DOHH2 (cell line): Measurements from ENCODE around the gene BMP2.

Experiments
- H3F3A ChIP-seq: fragments of 200-600 bp; sonication (generic), shearing (Covaris generic); 2 replicates; pipeline ENCODE4 v1.6.0; 2016; ENCODE audit warnings: antibody characterized with exemption, mild to moderate bottlenecking; ENCODE audit not compliant: control insufficient read depth, insufficient read depth
- H3K27ac ChIP-seq: fragments of 200-600 bp; sonication (generic); 2 replicates; pipeline ENCODE4 v1.5.1; 2014; ENCODE audit warnings: low read depth, mild to moderate bottlenecking, low read length, moderate library complexity
- H3K27me3 ChIP-seq: fragments of 200-600 bp; sonication (generic); 2 replicates; pipeline ENCODE4 v1.6.1; 2014; ENCODE audit warnings: mild to moderate bottlenecking, low read length, mixed read lengths; ENCODE audit not compliant: control insufficient read depth
- H3K36me3 ChIP-seq: fragments of 200-600 bp; sonication (generic); 2 replicates; pipeline ENCODE4 v1.6.1; 2014; ENCODE audit warnings: mild to moderate bottlenecking, low read length, moderate library complexity, mixed read lengths; ENCODE audit not compliant: control insufficient read depth
- H3K4me1 ChIP-seq: fragments of 200-600 bp; sonication (generic); 2 replicates; pipeline ENCODE4 v1.6.1; 2014; ENCODE audit warnings: mild to moderate bottlenecking, low read length, mixed read lengths; ENCODE audit not compliant: control insufficient read depth
- H3K4me2 ChIP-seq: fragments of 200-600 bp; sonication (generic); 2 replicates; pipeline ENCODE4 v1.6.0; 2014; ENCODE audit warnings: mild to moderate bottlenecking, low read length, moderate library complexity
- H3K4me3 ChIP-seq: fragments of 200-600 bp; sonication (generic); 2 replicates; pipeline ENCODE4 v1.5.1; 2014; ENCODE audit warnings: mild to moderate bottlenecking, low read length, mixed read lengths
- H3K79me2 ChIP-seq: fragments of 200-600 bp; sonication (generic); 2 replicates; pipeline ENCODE4 v1.6.1; 2014; ENCODE audit warnings: mild to moderate bottlenecking, low read length, mixed read lengths; ENCODE audit not compliant: control insufficient read depth
- H3K9me2 ChIP-seq: fragments of 200-600 bp; sonication (generic); replicated peaks from 2 replicates; pipeline ENCODE4 v1.6.1; 2014; ENCODE audit warnings: mild to moderate bottlenecking, low read length, mixed read lengths; ENCODE audit not compliant: control insufficient read depth
- H3K9me3 ChIP-seq: fragments of 200-600 bp; sonication (generic); 2 replicates; pipeline ENCODE4 v1.6.1; 2014; ENCODE audit warnings: antibody characterized with exemption, low read length, mixed read lengths; ENCODE audit not compliant: control insufficient read depth, insufficient read depth
- H4K20me1 ChIP-seq: fragments of 200-600 bp; sonication (generic); 2 replicates; pipeline ENCODE4 v1.6.0; 2014; ENCODE audit warnings: low read depth, mild to moderate bottlenecking, antibody characterized with exemption, low read length, moderate library complexity; ENCODE audit not compliant: control insufficient read depth, insufficient read depth
- CTCF ChIP-seq: fragments of 200-600 bp; sonication (generic); IDR thresholded peaks from one replicate; pipeline ENCODE4 v1.5.1; 2014; ENCODE audit warnings: antibody characterized with exemption, mild to moderate bottlenecking, low read depth, low read length; ENCODE audit not compliant: poor library complexity, severe bottlenecking
- EZH2phosphoT487 ChIP-seq: fragments of 200-600 bp; sonication (generic); IDR thresholded peaks from 2 replicates; pipeline ENCODE4 v1.6.1; 2017; ENCODE audit warnings: borderline replicate concordance, mild to moderate bottlenecking, antibody characterized with exemption, low read length, moderate library complexity, mixed read lengths

The BMP2 gene

GRCh38 chr20:6750438-6750837, 17.0 kb upstream of the BMP2 start:
- no peak overlapping the region for H3K27ac ChIP-seq
- no peaks in the 10 kb centered on the region for H3K36me3 ChIP-seq
- H3F3A ChIP-seq, result no peaks in the 10 kb centered on the region
- H3K4me1 ChIP-seq, result no peaks in the 10 kb centered on the region
- H3K4me2 ChIP-seq, result no peak overlapping the region
- H3K9me3 ChIP-seq, result no peaks in the 10 kb centered on the region
- H3K4me3 ChIP-seq, result no peak overlapping the region
- no peaks in the 10 kb centered on the region for H4K20me1 ChIP-seq
- no peaks in the 10 kb centered on the region for H3K79me2 ChIP-seq
- TF ChIP-seq CTCF, result no peak
- TF ChIP-seq EZH2phosphoT487, result no peak
- no peaks in the 10 kb centered on the region for H3K9me2 ChIP-seq
- H3K27me3 ChIP-seq, result no peaks in the 10 kb centered on the region

- H3K79me2 ChIP-seq, result no peaks in the 10 kb centered on the region
- no peak for TF ChIP-seq EZH2phosphoT487
- TF ChIP-seq CTCF, result no peak
- no peaks in the 10 kb centered on the region for H3K4me1 ChIP-seq
- no peaks in the 10 kb centered on the region for H3K9me2 ChIP-seq
- H3K27ac ChIP-seq, result no peak overlapping the region
- no peaks in the 10 kb centered on the region for H4K20me1 ChIP-seq
- peaks cover 4% of the 10 kb centered on the region; the same call in 1 of the 2 replicates for H3K27me3 ChIP-seq
- H3F3A ChIP-seq, result no peaks in the 10 kb centered on the region
- H3K9me3 ChIP-seq, result no peaks in the 10 kb centered on the region
- no peak overlapping the region for H3K4me2 ChIP-seq
- no peak overlapping the region for H3K4me3 ChIP-seq
- H3K36me3 ChIP-seq, result no peaks in the 10 kb centered on the region
Measured at GRCh38 chr20:6756693-6757595, 10.5 kb upstream of the BMP2 start.

GRCh38 chr20:6764619-6765018, 2.9 kb upstream of the BMP2 start:
- TF ChIP-seq EZH2phosphoT487, result no peak
- TF ChIP-seq CTCF, result no peak
- no peaks in the 10 kb centered on the region for H3K4me1 ChIP-seq
- no peak overlapping the region for H3K4me2 ChIP-seq
- no peaks in the 10 kb centered on the region for H3K79me2 ChIP-seq
- 0 out of 2 replicates have a peak, but pooled peaks cover 4% of the 10 kb centered on the region for H3K27me3 ChIP-seq
- no peaks in the 10 kb centered on the region for H3K36me3 ChIP-seq
- peaks cover 4% of the 10 kb centered on the region; the same call in 1 of the 2 replicates for H3F3A ChIP-seq
- no peaks in the 10 kb centered on the region for H3K9me2 ChIP-seq
- no peaks in the 10 kb centered on the region for H3K9me3 ChIP-seq
- H3K4me3 ChIP-seq, result no peak overlapping the region
- no peak overlapping the region for H3K27ac ChIP-seq
- no peaks in the 10 kb centered on the region for H4K20me1 ChIP-seq
